GM13977 (cell line): Measurements from ENCODE around the gene CPZ.
"Not testable (repeated sequence)": the region's sequence is repeated elsewhere in the genome, so short reads cannot be mapped to it uniquely, and the experiment has no call there.

Source experiments
- DNase-seq: peaks from one replicate; pipeline ENCODE4 v3.0.0; 2012; ENCODE audit warnings: low spot score
- in situ Hi-C: fragments of 300-500 bp; cut with MboI; formaldehyde crosslinking; loops from one replicate; pipeline ENCODE4 v1.12.0; 2022; ENCODE audit warnings: low sequenced_read_pairs, low pct_unique_long_range_greater_than_20kb, mixed read lengths, inconsistent platforms; ENCODE audit not compliant: unreplicated experiment
- TF ChIP-seq, protein P1 (sequence below): IDR thresholded peaks from 2 replicates; pipeline ENCODE4 v1.5.1; 2012; ENCODE audit warnings: mild to moderate bottlenecking, control low read depth; ENCODE audit not compliant: insufficient read depth; ENCODE audit errors: extremely low read depth, missing control alignments

Gene CPZ

DNA sequence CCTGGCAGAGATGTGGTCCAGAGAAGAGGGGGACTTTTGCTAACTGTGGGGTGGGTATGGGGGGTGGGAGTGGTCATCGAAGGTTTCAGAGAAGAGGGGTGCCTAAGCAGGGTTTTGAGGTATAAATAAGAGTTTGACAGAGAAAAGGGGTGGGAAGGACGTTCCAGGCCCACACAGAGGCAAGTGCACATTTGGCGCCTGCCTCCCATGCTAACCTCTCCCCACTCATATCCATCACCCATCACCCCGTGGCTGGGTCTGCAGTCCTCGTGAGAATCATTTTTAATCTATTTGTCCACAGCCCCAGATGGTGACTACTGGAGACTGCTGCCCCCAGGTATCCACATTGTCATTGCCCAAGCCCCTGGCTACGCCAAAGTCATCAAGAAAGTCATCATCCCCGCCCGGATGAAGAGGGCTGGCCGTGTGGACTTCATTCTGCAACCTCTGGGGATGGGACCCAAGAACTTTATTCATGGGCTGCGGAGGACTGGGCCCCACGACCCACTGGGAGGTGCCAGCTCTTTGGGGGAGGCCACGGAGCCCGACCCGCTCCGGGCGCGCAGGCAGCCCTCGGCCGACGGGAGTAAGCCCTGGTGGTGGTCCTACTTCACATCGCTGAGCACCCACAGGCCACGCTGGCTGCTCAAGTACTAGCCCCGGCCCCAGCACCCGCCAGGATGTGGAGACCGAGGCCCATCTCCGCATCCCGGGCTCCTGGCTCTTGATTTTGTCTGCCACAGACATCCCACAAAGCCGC, 26.6 kb downstream of the CPZ start:
- TF ChIP-seq, protein P1, sequence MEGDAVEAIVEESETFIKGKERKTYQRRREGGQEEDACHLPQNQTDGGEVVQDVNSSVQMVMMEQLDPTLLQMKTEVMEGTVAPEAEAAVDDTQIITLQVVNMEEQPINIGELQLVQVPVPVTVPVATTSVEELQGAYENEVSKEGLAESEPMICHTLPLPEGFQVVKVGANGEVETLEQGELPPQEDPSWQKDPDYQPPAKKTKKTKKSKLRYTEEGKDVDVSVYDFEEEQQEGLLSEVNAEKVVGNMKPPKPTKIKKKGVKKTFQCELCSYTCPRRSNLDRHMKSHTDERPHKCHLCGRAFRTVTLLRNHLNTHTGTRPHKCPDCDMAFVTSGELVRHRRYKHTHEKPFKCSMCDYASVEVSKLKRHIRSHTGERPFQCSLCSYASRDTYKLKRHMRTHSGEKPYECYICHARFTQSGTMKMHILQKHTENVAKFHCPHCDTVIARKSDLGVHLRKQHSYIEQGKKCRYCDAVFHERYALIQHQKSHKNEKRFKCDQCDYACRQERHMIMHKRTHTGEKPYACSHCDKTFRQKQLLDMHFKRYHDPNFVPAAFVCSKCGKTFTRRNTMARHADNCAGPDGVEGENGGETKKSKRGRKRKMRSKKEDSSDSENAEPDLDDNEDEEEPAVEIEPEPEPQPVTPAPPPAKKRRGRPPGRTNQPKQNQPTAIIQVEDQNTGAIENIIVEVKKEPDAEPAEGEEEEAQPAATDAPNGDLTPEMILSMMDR = no peak
- DNase-seq = no peak
- in situ Hi-C loops = no loop called here

DNA sequence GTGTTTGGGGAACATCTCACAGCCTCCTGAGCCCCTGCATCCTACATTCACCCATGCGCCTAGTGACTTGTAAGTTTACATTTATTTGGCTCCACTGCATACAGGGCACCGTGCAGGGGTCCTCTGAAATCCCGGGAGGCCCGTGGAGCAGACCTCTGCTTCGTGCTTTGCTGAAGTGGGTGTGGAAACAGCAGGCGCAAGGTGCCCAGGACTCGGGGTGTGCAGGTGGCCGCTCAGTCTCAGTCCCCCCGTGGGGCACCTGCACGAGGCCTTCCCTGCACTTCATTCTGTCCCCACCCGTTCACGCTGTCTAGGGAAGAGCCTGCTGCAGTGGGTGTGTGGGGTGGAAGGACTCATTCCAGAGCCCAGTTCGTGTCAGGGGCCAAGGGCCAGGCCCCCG, 28.6 kb downstream of the CPZ start:
- DNase-seq, in situ Hi-C loops: not testable (repeated sequence)

DNA sequence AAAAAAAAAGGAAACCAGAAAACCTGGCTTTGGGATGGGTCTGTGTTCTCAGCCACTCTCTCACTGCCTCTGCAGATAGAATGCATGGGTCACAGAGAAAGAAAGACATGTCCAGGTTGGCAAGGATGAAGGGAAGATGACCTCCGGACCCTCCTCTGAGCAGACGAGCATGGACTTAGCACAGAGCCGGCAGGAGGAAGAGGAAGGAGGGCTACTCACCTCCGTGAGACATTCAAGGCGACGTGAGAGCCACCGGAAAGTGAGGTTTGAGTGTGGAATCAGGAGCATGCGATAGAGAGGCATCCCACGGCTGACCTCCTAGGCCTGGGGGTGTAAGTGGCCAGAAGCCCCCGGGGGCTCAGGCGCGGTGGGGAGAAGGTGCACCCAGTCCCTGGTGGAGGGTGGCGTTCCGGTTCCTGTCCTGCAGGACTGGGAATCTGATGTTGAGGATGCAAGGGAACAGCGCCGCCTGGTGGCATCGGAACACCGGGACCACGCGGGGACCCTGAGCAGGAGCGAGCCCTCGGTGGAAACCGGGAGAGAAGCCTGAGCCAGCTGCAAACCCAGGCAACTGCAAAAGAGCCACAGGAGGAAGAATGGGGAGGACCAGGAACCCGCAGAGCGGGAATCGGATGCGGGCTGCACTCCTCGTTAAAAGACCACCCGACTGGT, 32.2 kb downstream of the CPZ start:
- DNase-seq, in situ Hi-C loops: not testable (repeated sequence)

DNA sequence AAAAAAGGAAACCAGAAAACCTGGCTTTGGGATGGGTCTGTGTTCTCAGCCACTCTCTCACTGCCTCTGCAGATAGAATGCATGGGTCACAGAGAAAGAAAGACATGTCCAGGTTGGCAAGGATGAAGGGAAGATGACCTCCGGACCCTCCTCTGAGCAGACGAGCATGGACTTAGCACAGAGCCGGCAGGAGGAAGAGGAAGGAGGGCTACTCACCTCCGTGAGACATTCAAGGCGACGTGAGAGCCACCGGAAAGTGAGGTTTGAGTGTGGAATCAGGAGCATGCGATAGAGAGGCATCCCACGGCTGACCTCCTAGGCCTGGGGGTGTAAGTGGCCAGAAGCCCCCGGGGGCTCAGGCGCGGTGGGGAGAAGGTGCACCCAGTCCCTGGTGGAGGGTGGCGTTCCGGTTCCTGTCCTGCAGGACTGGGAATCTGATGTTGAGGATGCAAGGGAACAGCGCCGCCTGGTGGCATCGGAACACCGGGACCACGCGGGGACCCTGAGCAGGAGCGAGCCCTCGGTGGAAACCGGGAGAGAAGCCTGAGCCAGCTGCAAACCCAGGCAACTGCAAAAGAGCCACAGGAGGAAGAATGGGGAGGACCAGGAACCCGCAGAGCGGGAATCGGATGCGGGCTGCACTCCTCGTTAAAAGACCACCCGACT, 37.8 kb downstream of the CPZ start:
- in situ Hi-C loops, DNase-seq: not testable (repeated sequence)

DNA sequence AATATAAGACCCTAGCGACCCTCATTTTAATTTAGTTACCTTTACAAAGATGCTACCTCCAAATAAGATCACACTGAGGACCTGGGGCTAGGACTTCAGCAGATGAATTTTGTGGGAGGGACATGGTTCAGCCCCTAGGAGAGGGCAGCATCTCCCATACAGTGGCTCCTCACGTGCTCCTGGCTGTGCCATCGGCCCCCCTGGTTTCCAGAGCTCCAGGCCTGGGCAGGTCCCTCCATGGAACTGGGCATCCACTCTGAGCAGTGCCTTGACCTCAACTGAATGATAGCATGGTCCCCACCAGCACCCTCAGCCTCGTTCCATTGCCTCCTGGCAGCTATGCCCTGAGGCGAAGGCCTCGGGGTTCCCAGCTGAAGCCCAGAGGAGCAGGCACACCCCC, 39.3 kb downstream of the CPZ start:
- DNase-seq, in situ Hi-C loops: not testable (repeated sequence)

DNA sequence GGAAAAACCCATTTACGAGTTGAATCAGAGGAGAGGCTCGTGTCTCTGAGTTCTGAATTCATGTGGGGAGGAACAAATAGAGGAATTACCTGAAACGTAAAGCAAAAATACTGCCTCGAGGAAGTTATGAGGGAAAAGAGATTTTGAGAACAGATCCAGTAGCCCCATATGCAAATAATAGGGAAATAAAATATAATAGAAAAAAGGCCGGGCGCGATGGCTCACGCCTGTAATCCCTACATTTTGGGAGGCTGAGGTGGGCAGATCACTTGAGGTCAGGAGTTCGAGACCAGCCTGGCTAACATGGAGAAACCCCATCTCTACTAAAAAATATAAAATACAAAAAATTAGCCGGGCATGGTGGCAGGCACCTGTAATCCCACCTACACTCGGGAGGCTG, 42.2 kb downstream of the CPZ start:
- in situ Hi-C loops, DNase-seq: not testable (repeated sequence)

DNA sequence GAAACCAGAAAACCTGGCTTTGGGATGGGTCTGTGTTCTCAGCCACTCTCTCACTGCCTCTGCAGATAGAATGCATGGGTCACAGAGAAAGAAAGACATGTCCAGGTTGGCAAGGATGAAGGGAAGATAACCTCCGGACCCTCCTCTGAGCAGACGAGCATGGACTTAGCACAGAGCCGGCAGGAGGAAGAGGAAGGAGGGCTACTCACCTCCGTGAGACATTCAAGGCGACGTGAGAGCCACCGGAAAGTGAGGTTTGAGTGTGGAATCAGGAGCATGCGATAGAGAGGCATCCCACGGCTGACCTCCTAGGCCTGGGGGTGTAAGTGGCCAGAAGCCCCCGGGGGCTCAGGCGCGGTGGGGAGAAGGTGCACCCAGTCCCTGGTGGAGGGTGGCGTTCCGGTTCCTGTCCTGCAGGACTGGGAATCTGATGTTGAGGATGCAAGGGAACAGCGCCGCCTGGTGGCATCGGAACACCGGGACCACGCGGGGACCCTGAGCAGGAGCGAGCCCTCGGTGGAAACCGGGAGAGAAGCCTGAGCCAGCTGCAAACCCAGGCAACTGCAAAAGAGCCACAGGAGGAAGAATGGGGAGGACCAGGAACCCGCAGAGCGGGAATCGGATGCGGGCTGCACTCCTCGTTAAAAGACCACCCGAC, 43.5 kb downstream of the CPZ start:
- in situ Hi-C loops, DNase-seq: not testable (repeated sequence)

DNA sequence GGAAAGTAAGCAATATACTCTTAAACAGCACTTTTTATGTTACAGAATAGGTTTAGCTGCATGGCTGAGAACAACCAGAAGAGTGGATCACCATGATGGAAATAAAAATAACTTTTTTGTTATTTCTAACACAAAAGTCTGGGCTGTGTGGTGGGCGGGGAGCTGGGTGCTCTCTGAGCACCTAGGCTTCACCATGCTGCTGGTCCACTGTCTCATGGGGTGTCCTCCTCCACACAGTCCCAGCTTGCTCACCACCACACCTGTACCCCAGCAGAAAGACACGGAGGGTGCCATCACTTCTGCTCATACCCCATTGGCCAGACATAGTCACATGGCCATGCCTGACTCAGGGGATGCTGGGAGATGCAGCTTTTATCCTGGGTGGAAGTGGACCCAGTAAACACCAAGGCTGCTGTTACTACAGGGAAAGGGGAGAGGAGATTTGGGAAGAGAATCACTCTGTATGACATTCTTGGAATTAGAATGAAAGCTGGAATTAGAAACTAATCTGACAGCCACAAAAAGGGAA, 45.0 kb downstream of the CPZ start:
- TF ChIP-seq, protein P1 = no peak
- no peak for DNase-seq
- in situ Hi-C loops = no loop called here

DNA sequence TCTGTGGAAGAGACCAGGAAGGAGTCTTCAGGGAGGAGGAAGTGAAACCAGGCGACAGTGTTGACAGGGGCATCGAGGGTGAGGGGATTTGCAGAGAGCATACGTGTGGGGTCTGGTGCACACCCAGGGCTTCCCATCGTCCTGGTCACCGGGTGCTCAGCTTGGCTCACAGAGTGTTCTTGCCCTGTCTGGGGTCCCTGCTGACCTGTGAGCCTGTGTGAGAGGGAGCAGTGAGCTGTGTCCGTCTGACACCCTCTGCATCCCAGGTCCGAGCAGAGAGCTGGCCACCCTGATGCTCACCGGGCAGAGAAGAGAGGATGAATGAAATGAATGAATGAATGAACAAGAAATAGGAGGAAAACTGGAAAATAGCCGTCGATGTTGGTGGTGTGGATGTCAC, 46.5 kb downstream of the CPZ start:
- DNase-seq = no peak
- TF ChIP-seq, protein P1 = no peak
- in situ Hi-C loops = no loop called here
